Inferior parietal cortex (tissue), 1 donor: ENCODE results near the gene LOXHD1.
A peak's percentile ranks its signal among the peaks of the same experiment; 100 is the strongest.

Experiments used
- DNase-seq: peaks from one replicate; pipeline ENCODE4 v3.0.0-alpha.2; 2016; ENCODE audit errors: extremely low spot score

Gene LOXHD1

GRCh38 chr18:46625069-46625468 lies 32.0 kb downstream of the LOXHD1 start:
- DNase-seq, result no peak

- peak; percentile 43 for DNase-seq
These were observed 32.9 kb downstream of the LOXHD1 start for GRCh38 chr18:46624127-46624526.

GRCh38 chr18:46623541-46623940 lies 33.5 kb downstream of the LOXHD1 start:
- peak; percentile 31 for DNase-seq

GRCh38 chr18:46622999-46623398 lies 34.0 kb downstream of the LOXHD1 start:
- DNase-seq, result peak; percentile 59

GRCh38 chr18:46622451-46622850 lies 34.6 kb downstream of the LOXHD1 start:
- DNase-seq, result no peak

GRCh38 chr18:46621871-46622270 lies 35.1 kb downstream of the LOXHD1 start:
- no peak for DNase-seq

GRCh38 chr18:46621111-46621766 lies 35.8 kb downstream of the LOXHD1 start:
- no peak for DNase-seq

GRCh38 chr18:46619559-46619958 lies 37.5 kb downstream of the LOXHD1 start:
- DNase-seq, result no peak

- no peak for DNase-seq
These were observed 41.3 kb downstream of the LOXHD1 start for GRCh38 chr18:46615720-46616119.

GRCh38 chr18:46609048-46609447 lies 48.0 kb downstream of the LOXHD1 start:
- DNase-seq, result no peak

GRCh38 chr18:46607926-46608325 lies 49.1 kb downstream of the LOXHD1 start:
- DNase-seq, result no peak

- DNase-seq, result no peak
These were observed 55.7 kb downstream of the LOXHD1 start for GRCh38 chr18:46601141-46601805.

- DNase-seq, result no peak
These were observed 60.9 kb downstream of the LOXHD1 start for GRCh38 chr18:46596119-46596518.

- DNase-seq, result no peak
These were observed 65.1 kb downstream of the LOXHD1 start for GRCh38 chr18:46591783-46592391.

GRCh38 chr18:46590103-46590502 lies 66.9 kb downstream of the LOXHD1 start:
- DNase-seq, result no peak

GRCh38 chr18:46588971-46589660 lies 67.9 kb downstream of the LOXHD1 start:
- no peak for DNase-seq

GRCh38 chr18:46587600-46587999 lies 69.4 kb downstream of the LOXHD1 start:
- DNase-seq, result no peak

- DNase-seq, result no peak
These were observed 73.3 kb downstream of the LOXHD1 start for GRCh38 chr18:46583711-46584110.

- DNase-seq, result no peak
These were observed 75.4 kb downstream of the LOXHD1 start for GRCh38 chr18:46581648-46582047.

GRCh38 chr18:46578987-46579386 lies 78.0 kb downstream of the LOXHD1 start:
- DNase-seq, result no peak

GRCh38 chr18:46577546-46577945 lies 79.5 kb downstream of the LOXHD1 start:
- no peak for DNase-seq

- DNase-seq, result no peak
These were observed 81.2 kb downstream of the LOXHD1 start for GRCh38 chr18:46575851-46576250.

GRCh38 chr18:46574743-46575115 lies 82.3 kb downstream of the LOXHD1 start:
- no peak for DNase-seq
